Right renal pelvis (tissue), 4 donors: ENCODE results near the gene DSC1. TPM values are rescaled to one million over a fixed set of nuclear protein-coding genes. Genes with fewer than 3 reads are reported as not detected.
"Not testable (repeated sequence)": the region's sequence is repeated elsewhere in the genome, so short reads cannot be mapped to it uniquely, and the experiment has no call there.

Experiments used
- DNase-seq, 4 donors: peaks; one replicate each; pipeline ENCODE4 v3.0.0-alpha.2; 2013; ENCODE audit warnings: low read depth in 4 of 4, low spot score in 3 of 4, missing footprints in 1 of 4
- polyA plus RNA-seq, 4 donors: library from polyadenylated mRNA; unstranded; fragments of 120-200 nt; gene quantifications; one replicate each; pipeline ENCODE4 v1.2.1, GENCODE V29; 2013; ENCODE audit not compliant: insufficient read length in 4 of 4

DSC1 gene
- polyA plus RNA-seq, 4 donors: 1.9 to 3.6 (median 2.2) TPM

- not testable (repeated sequence) for DNase-seq
These were observed 14.7 kb upstream of the DSC1 start for GRCh38 chr18:31177369-31177768.

- DNase-seq: no peak
These were observed 13.9 kb upstream of the DSC1 start for GRCh38 chr18:31176531-31176930.

- no peak for DNase-seq
These were observed 8.6 kb upstream of the DSC1 start for GRCh38 chr18:31171144-31171839.

- DNase-seq: no peak
These were observed 7.7 kb upstream of the DSC1 start for GRCh38 chr18:31170335-31170734.

- DNase-seq: no peak
These were observed 250 bp downstream of the DSC1 start for GRCh38 chr18:31162419-31162793.

GRCh38 chr18:31161757-31162418 lies 768 bp downstream of the DSC1 start:
- DNase-seq: no peak

GRCh38 chr18:31156821-31157763 lies 5.6 kb downstream of the DSC1 start:
- DNase-seq: peak; percentile 26 to 69 (median 46)

GRCh38 chr18:31155498-31155897 lies 7.2 kb downstream of the DSC1 start:
- no peak for DNase-seq

GRCh38 chr18:31154181-31154580 lies 8.5 kb downstream of the DSC1 start:
- DNase-seq: no peak

GRCh38 chr18:31149351-31149750 lies 13.3 kb downstream of the DSC1 start:
- DNase-seq: no peak

GRCh38 chr18:31148600-31148999 lies 14.1 kb downstream of the DSC1 start:
- no peak for DNase-seq

- no peak for DNase-seq
These were observed 15.8 kb downstream of the DSC1 start for GRCh38 chr18:31146809-31147208.

- no peak for DNase-seq
These were observed 19.6 kb downstream of the DSC1 start for GRCh38 chr18:31143025-31143424.

GRCh38 chr18:31138709-31139108 lies 23.9 kb downstream of the DSC1 start:
- DNase-seq: no peak

GRCh38 chr18:31134988-31135529 lies 27.6 kb downstream of the DSC1 start:
- DNase-seq: no peak

- no peak for DNase-seq
These were observed 33.1 kb downstream of the DSC1 start for GRCh38 chr18:31129398-31130115.

- no peak for DNase-seq
These were observed 36.8 kb downstream of the DSC1 start for GRCh38 chr18:31125878-31126277.

- not testable (repeated sequence) for DNase-seq
These were observed 39.5 kb downstream of the DSC1 start for GRCh38 chr18:31123125-31123524.

GRCh38 chr18:31120594-31120993 lies 42.1 kb downstream of the DSC1 start:
- DNase-seq: no peak

- DNase-seq: no peak
These were observed 45.6 kb downstream of the DSC1 start for GRCh38 chr18:31116853-31117595.
